Ishikawa (cell line): Measurements from ENCODE around the gene DDAH1.
A peak's percentile ranks its signal among the peaks of the same experiment; 100 is the strongest.

Experiments used
- CEBPB ChIP-seq: IDR thresholded peaks from 2 replicates; pipeline ENCODE4 v1.6.1; 2012
- CREB1 ChIP-seq: IDR thresholded peaks from 2 replicates; pipeline ENCODE4 v1.6.1; 2012; ENCODE audit warnings: low read depth
- EGR1 ChIP-seq: IDR thresholded peaks from 2 replicates; pipeline ENCODE4 v1.6.1; 2012
- EP300 ChIP-seq: IDR thresholded peaks from 2 replicates; pipeline ENCODE4 v1.6.1; 2012; ENCODE audit warnings: borderline replicate concordance
- FOXM1 ChIP-seq: IDR thresholded peaks from 2 replicates; pipeline ENCODE4 v1.6.1; 2012; ENCODE audit warnings: low read depth, borderline replicate concordance
- NFIC ChIP-seq: IDR thresholded peaks from 2 replicates; pipeline ENCODE4 v1.6.1; 2012
- RAD21 ChIP-seq: IDR thresholded peaks from 2 replicates; pipeline ENCODE4 v1.6.1; 2012; ENCODE audit warnings: low read depth
- REST ChIP-seq: IDR thresholded peaks from 2 replicates; pipeline ENCODE4 v1.6.1; 2012; ENCODE audit warnings: low read depth, mild to moderate bottlenecking
- TAF1 ChIP-seq: IDR thresholded peaks from 2 replicates; pipeline ENCODE4 v1.6.1; 2012; ENCODE audit warnings: low read depth, mild to moderate bottlenecking
- TCF12 ChIP-seq: IDR thresholded peaks from 2 replicates; pipeline ENCODE4 v1.6.1; 2012; ENCODE audit warnings: low read depth
- TEAD4 ChIP-seq: IDR thresholded peaks from 2 replicates; pipeline ENCODE4 v1.6.1; 2012
- USF1 ChIP-seq: IDR thresholded peaks from 2 replicates; pipeline ENCODE4 v1.6.1; 2012
- YY1 ChIP-seq: IDR thresholded peaks from 2 replicates; pipeline ENCODE4 v1.6.1; 2012; ENCODE audit warnings: low read depth
- ZBTB7A ChIP-seq: IDR thresholded peaks from 2 replicates; pipeline ENCODE4 v1.6.1; 2012; ENCODE audit warnings: low read depth
- TF ChIP-seq, protein P1 (sequence below): IDR thresholded peaks from 2 replicates; pipeline ENCODE4 v1.6.1; 2012

DDAH1 gene

GRCh38 chr1:85278853-85279314 lies 186.1 kb downstream of the DDAH1 start:
- TF ChIP-seq TAF1 (no peak), USF1 (no peak), CEBPB (no peak), CREB1 (no peak), NFIC (no peak), TCF12 (no peak), ZBTB7A (no peak), EGR1 (no peak)
- TF ChIP-seq, protein P1, sequence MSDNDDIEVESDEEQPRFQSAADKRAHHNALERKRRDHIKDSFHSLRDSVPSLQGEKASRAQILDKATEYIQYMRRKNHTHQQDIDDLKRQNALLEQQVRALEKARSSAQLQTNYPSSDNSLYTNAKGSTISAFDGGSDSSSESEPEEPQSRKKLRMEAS, result no peak

- TF ChIP-seq, protein P1, result no peak
- no peak for TF ChIP-seq FOXM1
- no peak for TF ChIP-seq CEBPB
These were observed 187.2 kb downstream of the DDAH1 start for GRCh38 chr1:85277802-85278201.

DNA sequence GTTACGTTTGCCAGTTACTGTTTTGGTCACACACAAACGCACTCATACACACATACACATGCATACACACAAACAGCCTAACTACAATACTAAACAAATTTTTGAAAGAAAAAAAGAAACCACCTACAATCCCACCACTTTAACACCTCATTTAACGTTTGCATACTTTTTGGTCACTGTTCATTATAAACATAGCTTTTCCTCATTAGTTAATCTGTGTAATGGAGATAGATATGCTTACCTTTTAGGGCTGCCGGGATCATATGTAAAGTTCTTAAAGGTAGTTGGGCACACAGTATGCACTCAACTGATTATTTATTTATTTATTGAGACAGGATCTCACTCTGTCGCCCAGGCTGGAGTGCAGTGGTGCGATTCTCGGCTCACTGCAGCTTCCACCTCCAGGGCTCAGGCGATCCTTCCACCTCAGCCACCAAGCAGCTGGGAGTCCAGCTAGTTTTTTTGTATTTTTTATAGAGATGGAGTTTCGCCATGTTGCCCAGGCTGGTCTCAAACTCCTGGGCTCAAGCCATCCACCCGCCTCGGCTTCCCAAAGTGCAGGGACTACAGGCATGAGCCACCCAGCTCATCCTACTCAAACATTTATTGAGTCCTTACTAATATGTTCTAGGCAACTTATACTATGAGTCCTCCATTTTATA lies 187.8 kb downstream of the DDAH1 start:
- TF ChIP-seq YY1, result no peak

DNA sequence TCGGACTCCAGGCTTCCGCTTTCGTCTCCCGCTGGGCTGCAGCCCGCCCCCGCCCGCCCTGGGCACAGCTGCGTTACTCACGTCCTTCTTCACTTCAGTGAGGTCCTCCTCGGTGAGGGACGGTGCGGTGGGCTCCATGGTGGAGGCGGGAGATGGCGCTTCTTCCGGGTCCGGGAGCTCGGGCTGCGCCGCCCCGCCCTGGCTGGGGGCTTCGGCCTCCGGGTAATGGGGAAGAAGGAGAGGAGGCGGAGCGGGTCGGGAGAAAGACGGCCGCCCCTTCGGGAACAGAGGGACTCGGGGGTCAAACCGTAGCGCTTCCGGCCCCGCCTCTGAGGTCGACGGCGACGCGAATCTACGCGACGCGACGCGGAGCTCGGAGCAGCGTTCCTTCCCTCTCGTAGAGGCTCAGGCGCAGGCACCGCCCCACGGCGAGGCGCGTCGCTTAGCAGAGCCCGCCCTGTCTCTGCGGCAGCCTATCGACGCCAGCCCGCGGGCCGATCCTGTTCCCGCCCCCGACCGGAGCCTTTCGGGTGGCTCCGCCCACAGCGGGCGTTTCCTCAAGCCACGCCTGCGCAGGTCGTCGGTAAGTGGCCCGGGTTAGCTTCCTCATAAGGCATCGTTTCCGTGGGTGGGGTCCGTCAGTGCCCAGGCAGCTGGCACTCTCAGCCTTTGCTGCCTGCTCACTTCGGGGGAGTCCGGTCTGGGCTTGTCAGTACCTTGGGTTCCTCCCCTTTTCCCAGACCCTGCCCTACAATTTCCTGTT lies 188.6 kb downstream of the DDAH1 start, which contains the start of gene BCL10:
Gene BCL10 (minus strand): TSS at position 418 of the 763 bp plus-strand sequence. CDS start 280 bp downstream, at position 138.
- peak; percentile 10; the same call in 1 of the 2 replicates for TF ChIP-seq TCF12
- no peak for TF ChIP-seq NFIC
- no peak for TF ChIP-seq USF1
- no peak for TF ChIP-seq EP300
- no peak for TF ChIP-seq RAD21
- 0 out of 2 replicates have a peak, but pooled peaks have one; percentile 45 for TF ChIP-seq ZBTB7A
- TF ChIP-seq CEBPB, result no peak
- TF ChIP-seq EGR1, result peak; percentile 47; the same call in 1 of the 2 replicates
- peak; percentile 90 for TF ChIP-seq CREB1
- no peak for TF ChIP-seq REST
- peak; percentile 66 for TF ChIP-seq TAF1
- TF ChIP-seq, protein P1, result no peak
- TF ChIP-seq YY1, result 0 out of 2 replicates have a peak, but pooled peaks have one; percentile 11
- TF ChIP-seq FOXM1, result no peak; the same call in 1 of the 2 replicates
- no peak for TF ChIP-seq TEAD4

GRCh38 chr1:85275701-85276214 lies 189.2 kb downstream of the DDAH1 start:
- TF ChIP-seq RAD21 (no peak), USF1 (no peak), CREB1 (no peak), TCF12 (no peak), TAF1 (no peak), EGR1 (no peak), ZBTB7A (no peak), FOXM1 (no peak), CEBPB (no peak), TEAD4 (no peak), NFIC (0 out of 2 replicates have a peak, but pooled peaks have one; percentile 12), REST (no peak), EP300 (no peak), YY1 (no peak)
- TF ChIP-seq, protein P1, result peak; percentile 12; the same call in 1 of the 2 replicates
